Stimulated activated CD4-positive, alpha-beta T cell treated with anti-CD3 and anti-CD28 coated beads, Interleukin-4, amount 100 ng/mL, for 24 hours (primary cell): Measurements from ENCODE around the gene RPA3.
A peak's percentile ranks its signal among the peaks of the same experiment; 100 is the strongest.
"Not testable (repeated sequence)": the region's sequence is repeated elsewhere in the genome, so short reads cannot be mapped to it uniquely, and the experiment has no call there.

ENCODE experiments used
- DNase-seq: peaks from one replicate; pipeline ENCODE4 v3.0.0-alpha.2; 2020

Gene RPA3

DNA sequence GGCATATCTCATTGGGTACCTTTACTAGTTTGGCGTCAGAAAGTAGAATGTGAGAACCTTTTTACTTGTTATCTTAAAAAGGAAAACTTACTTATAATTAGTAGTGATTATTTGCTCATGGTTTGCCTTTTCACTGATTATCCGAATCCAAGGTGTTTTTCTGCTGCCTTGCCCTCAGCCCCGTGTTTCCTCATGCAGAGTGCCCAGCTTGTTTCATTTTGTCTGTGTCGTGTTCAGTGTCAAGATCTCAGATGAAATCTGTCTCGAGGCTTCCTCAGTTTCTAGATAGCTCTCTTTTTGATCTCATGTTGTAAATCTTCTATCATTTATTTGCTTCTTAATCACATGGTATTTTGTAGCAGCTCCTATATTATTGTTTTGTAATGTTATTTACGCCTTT lies 30.1 kb downstream of the RPA3 start:
- DNase-seq, result no peak

DNA sequence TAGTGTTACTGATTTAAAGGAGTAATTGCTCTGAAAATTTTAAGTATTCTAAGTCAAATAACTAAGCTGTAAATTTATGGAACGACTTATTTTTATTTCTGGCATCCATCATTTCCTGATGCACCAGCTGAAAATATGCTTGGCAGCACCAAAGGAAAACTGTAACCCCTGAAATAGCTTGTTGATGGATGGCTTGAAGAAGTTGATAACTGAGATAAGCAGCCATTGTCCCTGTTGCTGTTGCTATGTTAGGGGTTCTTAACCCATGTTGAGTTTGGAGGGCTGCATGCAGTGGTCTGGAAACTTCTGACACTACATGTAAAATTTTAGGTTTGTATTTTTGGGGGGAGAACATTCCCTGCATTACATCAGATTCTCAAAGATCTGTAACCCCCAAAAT lies 30.6 kb downstream of the RPA3 start:
- no peak for DNase-seq

DNA sequence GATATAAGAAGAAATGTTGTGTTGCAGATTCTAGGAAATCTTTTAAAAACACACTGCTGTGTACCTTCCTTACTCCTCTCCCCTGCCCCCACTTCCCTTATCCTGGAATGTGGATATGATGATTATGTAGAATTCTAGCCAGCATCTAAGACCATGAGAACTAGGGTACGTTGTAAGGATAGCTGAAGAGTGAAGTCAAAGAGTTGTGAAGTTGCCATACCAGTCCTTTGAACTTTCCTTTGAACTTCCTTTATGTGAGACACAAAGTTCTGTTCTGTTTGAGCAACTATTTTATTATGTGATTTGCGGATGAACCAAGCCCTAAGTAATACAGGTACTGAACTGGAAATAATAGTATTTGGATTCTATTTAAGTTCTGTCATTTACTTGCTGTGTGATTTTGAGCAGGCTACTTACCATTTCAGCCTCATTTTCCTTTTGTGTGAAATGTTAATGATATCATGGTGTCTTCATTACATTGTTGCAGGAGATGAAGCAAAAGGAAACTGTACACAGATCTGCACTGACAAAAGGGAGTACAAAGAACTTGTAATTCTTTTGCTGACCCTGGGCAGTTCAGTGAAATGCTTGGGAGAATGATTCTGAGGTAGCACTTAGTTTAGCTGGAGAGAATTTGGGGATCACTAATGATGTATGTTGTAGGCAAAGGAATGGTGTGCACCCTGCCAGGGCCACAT lies 31.4 kb downstream of the RPA3 start:
- DNase-seq, result no peak

DNA sequence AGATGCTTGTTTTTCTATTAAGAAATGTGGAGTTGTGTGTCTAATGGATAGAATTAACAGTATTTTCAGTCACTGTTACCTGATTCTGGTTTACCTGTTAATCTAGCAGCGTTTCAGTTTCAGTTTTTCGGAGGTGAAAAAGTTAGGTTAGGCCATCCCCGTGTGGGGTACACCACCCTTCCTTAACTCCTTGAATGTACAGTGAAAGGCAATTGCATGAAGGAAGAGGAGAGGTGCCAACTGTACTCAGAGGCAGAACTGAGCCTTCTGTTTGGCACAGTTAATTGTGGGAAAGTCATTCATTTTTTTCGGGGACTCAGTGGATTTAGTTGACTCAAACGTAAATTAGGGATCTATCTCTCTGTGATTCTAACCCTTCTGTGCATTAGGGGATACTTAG lies 35.5 kb downstream of the RPA3 start:
- DNase-seq, result no peak

DNA sequence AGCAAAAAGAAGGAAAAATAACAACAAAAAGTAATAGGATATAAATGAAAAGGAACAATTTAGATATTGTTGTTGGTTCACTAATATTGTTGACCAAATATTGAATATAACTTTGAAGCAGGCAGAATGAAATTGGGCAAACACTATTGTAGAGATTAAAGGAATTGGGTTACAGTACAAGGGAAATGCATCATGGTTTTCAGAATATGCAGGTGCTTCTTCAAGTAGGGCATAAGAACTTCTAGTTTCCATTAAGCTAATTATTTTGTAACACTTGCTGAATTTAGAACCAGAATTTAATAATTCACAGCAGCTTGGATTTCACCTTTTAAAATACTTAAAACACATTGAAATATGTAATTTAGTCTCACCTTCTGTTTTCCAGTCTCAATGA lies 36.5 kb downstream of the RPA3 start:
- no peak for DNase-seq

DNA sequence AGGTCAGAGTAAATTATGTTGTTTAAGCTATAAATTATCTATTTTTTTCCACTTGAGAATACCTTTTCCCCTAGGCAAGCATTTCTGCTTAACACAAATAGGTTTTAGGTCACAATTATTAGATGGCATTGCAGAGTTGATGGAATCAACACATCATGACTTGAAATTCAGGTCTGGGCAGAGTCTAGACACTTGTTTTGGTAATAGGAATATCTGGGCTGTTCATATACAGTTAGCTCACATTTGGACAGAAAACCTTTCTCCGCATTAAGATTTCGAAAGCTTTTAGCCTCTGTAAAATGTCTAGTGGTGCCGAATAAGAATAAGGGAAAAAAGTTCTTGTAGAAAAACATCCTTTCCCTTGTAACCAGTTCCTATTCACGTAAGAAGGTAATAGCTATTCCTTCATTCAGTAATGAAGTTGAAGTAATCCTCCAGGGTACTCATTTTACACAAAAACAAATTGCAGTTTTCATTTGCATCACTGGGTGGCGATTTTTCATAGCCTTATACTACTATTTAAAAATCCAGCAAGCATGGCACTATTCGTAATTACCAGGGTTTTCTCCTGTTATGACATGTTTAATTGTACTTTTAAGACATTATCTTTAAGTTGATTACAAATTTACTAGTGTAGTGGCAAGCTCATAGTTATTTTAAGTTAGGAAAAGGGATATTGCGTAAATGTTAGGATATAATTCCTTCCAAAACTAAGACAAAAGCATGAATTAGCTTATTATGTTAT lies 37.0 kb downstream of the RPA3 start:
- peak; percentile 54 for DNase-seq

DNA sequence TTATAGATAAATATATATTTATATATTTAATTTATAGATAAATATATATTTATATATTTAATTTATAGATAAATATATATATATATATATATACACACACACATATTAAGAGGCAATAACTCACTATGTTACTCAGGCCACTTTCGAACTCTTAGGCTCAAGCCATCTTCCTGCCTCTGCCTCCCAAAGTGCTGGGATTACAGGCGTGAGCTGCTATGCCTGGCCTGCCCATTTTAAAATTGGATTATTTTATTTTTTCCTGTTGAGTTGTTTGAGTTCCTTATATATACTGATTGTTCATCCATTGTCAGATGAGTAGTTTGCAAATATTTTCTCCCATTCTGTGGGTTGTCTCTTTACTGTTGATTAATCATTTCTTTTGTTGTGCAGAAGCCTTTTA lies 38.8 kb downstream of the RPA3 start:
- DNase-seq, result not testable (repeated sequence)

DNA sequence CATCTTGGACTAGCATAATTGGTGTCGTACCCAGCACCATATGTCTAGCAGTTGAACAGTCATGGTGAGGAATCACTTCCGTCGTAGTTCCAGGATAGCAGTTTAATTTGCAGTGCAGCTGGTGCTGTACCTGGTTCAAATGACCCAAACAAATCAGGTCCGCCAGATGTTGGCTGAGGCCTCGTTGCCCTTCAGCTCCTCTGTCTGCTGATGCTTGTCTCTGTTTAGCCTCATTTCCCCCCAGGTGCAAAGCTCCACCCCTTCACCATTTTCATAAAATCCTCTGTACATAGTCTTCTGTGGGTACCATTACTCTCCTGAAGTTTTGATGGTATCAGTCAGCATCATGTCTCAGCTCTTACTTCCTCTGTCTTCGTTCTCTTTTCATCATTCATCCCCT lies 42.7 kb downstream of the RPA3 start:
- DNase-seq, result no peak

DNA sequence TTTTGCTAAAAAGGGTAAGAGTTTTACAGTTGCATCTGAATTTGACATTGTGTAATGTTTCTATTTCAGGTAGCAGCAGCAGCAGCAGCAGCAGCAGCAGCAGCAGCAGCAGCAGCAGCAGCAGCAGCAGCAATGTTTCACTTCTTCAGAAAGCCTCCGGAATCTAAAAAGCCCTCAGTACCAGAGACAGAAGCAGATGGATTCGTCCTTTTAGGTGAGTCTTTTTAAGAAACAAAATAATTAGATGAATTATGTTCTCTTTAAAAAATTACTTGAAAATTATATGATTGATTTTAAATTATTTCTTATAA lies 45.2 kb downstream of the RPA3 start:
- no peak for DNase-seq

DNA sequence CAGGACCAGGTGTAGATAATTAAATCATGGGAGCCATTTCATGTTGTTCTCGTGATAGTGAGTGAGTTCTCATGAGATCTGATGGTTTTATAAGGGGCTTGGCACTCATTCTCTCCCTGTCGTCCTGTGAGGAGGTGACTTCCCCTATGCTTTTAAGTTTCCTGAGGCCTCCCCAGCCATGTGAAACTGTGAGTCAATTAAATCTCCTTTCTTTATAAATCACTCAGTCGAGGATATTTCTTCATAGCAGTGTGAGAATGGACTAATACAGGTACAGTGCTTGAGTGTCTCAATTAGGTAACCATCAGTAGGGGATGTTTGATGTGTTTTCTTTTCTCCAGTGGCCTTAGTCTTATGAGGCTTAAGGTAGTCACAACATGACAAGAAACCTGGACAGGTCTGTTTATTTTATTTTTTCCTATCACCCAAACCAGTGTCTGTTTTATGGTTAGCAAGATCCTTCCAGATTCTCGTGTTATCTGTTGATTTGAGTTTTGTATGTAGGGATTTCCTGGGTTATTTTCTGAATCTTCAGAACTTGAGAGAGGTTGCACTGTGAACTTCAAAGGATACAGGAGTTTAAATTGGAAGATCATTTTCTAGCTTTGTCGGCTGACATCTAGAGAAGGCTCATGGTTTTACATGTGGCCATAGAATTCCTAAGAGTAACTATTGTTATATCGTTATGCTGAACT lies 45.7 kb downstream of the RPA3 start:
- peak; percentile 30 for DNase-seq

DNA sequence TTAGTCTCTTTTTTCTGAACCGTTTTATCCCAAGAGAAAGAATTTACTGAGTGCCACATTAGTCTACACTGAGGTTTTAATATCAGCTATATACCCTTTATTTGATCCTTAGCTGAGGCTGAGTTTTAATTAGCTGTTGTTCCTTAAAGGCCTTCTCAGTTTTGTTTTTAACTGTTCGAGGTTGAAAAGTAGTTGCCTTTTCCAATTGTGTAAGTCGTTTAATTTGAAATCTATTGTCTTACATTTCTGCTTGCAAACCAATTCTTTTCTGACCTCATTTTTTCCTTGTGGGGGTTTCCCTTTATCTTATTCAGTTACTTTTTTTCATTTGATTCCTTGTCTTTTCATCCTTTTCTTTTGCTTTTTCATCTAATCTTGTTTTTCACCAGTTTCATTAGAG lies 47.0 kb downstream of the RPA3 start:
- DNase-seq, result no peak

DNA sequence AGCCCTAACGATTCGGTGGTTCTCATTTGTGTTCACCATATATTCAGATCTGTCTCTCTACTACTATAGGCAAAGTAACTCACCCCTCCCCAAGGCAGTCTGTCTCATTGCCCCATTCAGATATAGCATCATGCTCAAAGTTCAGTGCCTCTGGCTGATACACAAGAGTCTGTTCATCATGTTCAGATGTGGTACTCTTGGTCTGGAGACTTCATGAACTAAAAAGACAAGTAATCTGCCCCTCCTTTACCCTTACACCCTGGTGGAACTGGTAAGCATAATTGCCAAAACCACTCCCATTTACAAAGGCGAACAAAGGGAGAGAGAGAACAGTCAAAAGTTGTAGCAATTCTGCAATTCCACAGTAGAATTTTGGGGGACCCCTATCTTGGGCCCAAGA lies 47.9 kb downstream of the RPA3 start:
- no peak for DNase-seq

DNA sequence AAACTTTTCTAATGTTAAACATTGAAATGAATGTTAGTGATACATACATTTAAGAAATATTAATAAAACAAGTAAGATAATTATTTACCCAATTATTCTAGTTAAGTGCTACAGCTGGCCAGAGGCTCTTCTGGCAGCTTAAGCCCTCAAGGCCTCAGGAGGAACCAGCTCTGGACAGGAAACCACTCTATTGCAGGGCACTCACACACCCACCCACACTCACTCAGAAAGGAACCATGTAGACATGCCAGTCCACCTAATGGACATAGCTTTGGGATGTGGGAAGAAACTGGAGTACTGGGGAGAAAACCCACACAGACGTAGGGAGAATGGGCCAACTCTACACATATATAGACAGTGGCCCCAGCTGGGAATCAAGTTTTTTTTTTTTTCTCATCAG lies 49.7 kb downstream of the RPA3 start:
- no peak for DNase-seq

DNA sequence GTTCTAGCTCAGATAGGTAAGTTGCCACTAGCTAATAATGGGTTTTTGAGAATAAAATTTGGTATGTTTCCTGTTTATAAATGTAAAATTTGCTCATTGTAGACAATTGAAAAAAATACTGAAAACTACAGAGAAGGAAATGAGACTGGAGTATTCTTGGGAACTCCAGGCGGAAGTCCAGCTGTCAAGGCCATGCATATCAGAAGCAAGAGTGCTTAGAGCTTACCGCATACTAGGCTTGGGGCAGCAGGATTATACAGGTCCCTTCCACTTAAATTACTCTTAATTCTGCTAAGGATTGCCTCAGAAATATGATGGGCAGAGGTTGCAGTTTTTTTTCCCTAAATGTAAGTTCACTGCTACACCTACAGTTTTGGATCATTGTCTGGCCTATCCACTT lies 51.2 kb downstream of the RPA3 start:
- no peak for DNase-seq

DNA sequence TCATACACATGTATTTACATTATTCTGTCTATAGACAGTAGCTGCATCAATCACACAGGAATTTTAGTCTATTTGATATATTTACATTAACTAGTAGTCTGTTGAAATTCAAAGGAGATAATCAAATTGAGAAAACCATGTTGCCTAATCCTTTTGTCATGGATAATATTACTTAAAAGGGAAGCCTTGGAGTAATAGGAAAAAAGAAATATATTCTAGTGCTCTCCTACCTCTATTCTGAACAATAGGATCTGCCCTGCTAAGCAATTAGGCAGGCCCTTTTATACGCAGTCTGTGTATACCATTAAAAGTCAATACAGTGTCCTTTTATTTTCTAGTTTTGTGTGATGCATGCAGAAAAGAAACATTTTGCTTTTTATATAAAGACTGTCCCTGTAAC lies 53.4 kb downstream of the RPA3 start:
- no peak for DNase-seq

DNA sequence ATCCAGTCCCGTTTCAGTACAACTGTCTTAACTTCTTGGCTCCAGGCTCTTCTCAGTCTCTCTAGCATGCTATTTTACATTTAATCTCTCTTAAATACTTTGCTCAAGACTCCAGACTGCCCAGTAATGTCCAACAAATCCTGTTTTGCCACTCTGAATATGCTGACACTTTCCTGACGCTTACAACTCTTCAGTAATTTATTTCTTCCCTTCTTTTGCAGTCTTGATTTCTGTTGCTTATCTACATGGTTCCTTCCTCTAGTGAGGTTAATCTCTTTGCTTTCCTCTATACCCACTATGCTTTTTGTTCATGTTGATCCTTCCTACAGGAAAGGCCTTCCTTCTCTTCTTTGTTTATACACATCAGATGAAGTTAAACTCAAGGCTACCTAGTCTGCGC lies 54.1 kb downstream of the RPA3 start:
- no peak for DNase-seq

DNA sequence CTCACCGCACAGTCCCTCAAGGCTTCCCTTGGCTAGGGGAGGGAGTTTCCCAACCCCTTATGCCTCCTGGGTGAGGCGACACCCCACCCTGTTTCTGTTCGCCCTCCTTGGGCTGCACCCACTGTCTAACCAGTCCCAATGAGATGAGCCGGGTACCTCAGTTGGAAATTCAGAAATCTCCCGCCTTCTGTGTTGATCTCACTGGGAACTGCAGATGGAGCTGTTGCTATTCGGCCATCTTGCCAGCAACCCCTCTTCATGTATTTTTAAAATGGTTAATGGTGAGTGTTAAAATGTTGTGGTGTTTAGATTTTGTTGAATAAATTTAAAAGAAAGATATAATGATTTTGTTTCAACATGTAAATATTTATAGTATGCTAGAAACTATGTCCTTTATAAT lies 55.9 kb downstream of the RPA3 start:
- no peak for DNase-seq

DNA sequence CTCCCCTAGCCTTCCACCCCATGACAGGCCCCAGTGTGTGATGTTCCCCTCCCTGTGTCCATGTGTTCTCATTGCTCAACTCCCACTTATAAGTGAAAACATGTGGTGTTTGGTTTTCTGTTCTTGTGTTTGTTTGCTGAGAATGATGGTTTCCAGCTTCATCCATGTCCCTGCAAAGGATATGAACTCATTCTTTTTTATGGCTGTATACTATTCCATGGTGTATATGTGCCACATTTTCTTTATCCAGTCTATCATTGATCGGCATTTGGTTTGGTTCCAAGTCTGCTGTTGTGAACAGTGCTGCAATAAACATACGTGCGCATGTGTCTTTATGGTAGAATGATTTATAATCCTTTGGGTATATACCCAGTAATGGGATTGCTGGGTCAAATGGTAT lies 61.9 kb downstream of the RPA3 start:
- not testable (repeated sequence) for DNase-seq

DNA sequence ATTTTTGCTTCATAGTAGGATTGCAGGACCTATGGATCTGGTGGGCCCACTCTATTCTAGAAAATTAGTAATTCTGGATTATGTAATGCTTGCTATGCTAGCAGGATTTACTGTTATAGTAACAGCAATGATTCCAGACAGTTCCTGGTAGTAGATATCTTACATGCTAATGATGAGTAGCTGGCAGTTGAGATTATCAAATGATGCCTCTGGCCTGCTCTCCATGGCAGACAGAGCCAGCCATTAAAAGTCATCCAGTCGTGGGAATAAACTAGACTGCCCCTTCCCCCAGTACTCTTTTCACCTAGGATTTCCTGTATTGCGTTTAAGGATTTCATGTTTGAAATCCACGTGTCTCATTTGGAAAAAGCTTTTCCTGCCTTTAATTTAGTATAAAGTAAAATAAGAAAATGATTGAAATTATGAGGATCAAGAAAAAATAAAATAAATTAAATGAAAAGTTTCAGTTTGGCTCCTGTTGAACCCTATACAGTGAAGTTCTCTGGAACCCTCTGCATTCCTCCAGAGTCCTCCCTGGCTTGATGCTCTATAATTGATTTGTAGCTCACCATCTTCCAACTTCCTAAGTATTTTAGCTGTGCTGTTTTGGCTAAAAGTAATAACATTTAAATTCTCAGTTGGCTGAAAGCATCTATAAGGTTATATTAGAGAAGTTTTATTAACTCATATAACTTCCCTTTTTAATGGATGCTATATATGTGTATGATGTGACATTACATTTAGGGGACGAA lies 63.3 kb downstream of the RPA3 start:
- no peak for DNase-seq

DNA sequence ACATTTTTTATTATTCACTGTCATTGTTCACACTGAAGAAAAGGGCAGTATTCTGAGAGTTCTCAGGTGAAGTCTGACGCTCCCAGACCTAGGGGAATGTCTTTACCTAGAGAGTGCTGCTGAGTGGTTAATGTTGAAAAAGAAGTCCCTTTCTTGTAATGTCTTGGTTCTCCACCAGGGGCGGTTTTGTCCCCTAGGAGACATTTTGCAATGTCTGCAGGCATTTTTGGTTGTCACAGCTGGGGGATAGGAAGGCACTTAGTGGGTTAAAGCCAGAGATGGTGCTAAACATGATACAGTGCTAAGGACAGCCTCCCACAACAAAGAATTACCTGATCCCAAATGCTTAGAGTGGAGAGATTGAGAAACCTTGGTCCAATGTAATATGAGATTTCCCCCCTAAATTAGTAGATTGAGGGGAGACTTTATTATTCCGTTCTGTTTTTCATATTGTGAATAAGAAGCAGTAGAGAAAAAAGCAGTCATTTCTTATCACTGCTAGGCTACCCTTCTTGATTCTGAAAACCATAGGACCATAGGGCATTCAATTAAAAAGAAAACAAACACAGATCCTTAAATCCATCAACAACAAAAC lies 64.7 kb downstream of the RPA3 start:
- peak; percentile 18 for DNase-seq

DNA sequence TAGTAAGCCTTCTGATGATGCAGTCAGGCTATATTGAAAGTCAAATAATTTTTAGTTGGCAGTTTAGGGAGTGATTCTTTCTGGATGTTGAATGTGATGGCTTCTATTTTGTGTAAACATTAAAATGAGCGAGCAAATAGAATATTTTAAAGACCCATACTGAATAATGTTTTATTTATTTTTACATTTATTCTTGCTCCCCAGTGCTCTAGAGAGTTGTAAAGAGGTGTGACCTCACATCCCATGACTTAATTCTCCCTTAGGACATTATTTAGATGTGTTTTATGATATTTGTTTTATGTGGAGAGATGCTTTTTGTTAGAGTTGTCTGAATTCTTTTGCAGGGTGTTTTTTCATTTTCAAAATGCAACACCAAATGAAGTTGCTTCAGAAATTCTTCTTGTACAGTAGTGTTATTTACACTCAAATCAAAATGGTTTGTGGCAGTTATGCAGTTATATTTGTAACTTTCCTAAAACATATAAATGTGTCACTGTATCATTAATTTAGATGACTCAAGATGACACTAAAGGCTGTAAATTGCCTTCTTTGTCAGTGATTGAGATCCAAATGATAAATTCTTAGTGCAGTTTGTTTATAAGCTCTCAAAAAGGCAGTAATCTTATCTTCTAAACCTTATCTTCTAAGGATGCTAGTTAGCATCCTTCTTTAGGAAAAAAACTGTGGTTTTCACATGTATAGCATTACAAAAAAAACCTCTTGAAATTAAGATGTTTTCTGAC lies 65.4 kb downstream of the RPA3 start:
- DNase-seq, result no peak

DNA sequence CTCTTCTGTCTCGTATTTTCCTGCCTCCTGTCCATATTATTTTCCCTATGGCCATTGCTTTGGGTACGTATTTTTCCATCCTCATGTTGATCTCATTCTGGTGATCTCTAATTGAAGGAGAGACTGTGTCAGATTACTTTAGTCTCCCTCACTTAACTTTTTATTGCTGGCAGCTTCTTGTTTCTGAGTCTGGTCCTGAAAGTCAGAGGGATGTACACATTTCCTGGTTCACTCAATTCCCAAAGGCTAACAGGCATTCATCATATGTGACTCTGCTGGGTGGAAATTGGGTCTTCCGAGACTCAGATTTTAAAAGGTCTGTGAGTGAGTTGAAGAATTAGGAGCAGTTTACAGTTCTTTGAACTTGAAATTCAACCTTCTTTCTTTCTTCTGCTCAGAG lies 66.9 kb downstream of the RPA3 start:
- DNase-seq, result no peak
